Raji (cell line): ENCODE measurements around the gene KPTN.

Source experiments
- POLR2A ChIP-seq: IDR thresholded peaks from 2 replicates; pipeline ENCODE4 v1.6.1; 2011; ENCODE audit warnings: low read depth, low read length, control low read depth; ENCODE audit not compliant: insufficient read depth

The KPTN gene

DNA sequence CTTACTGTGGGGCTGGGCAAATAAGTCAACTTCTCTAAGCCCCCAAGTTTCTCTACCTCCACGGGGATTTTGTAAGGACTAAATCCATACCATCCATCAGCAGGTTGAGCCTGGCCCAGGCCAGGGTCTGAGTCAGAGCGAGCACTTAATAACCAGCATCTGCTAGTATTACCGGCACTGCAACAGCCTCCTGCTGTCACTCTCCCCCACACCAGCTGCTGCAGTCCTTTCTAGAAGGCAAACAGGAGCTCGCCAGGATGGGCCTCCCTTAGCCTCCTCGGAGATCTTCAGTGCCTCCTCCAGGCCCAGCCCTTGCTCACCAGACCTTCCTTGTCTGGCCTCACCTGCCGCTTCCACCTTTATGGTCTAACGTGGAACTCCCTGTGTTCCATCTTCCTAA is 27.7 kb upstream of the KPTN start:
- no peak for TF ChIP-seq POLR2A

DNA sequence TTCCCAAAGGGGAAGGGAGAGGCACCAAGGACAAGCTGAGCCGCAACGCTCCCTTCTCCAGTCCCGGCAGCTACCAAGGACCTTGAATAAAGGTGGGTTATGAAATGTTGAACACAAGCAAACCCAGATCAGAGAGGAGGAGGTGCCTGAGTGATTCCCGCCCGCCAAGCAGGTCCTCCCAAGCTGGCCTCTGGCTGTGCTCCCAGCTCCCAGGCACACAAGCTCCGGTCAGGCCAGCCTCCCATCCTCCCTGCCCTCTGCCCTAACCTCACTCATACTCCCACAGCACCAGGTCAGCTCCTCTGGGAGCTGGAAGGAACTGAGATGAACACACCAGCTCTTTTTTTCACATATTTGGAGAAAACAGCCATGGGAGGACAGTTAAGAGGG is 27.1 kb upstream of the KPTN start:
- no peak for TF ChIP-seq POLR2A

DNA sequence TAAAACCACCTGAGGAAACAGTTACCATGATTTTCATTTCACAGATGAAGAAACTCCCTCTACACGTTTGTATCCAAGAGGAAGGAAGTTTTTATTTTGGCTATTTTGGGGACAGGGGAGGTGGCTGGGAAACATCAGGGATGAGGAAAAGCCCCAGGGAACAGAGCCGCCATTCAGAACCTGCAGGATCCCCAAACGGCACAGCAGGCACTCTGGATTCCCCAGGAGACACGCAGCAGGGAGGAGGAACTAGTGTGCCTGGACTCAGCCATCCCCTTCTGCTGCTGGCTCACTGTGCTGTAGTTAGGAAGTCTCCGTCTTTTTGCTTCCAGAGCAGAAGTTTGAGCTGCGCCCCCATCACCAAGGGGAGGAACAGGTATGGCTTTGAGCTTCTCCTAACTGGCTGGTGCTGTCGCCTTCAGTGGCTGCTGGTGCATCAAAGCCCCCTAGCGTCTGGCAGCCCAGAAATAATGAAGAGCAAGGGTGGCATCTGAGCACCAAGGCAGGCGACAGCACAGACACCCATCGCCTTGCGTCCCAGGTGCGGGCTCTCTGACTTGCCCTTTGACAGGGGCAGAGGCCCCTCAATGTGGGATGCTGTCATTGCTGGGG is 26.6 kb upstream of the KPTN start:
- TF ChIP-seq POLR2A: no peak

DNA sequence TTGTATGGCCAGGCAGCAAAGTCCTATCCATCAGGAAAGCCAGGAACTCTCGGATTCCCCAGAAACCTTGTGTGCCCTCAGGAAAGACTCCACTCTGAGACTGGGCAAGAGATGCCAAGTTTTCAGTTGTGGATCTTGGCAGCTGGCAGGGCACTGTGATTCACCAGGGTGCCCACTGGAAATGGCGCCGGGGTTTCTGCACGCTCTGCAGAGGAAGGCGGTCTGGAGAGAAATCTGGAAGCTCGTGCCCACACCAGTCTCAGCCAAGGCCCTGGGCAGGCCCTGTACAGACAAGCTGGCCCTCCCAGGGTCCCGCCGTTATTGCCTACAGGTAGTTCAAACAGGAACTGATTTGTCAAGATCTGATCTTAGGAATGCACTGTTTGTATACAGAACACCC is 26.0 kb upstream of the KPTN start:
- TF ChIP-seq POLR2A: no peak

DNA sequence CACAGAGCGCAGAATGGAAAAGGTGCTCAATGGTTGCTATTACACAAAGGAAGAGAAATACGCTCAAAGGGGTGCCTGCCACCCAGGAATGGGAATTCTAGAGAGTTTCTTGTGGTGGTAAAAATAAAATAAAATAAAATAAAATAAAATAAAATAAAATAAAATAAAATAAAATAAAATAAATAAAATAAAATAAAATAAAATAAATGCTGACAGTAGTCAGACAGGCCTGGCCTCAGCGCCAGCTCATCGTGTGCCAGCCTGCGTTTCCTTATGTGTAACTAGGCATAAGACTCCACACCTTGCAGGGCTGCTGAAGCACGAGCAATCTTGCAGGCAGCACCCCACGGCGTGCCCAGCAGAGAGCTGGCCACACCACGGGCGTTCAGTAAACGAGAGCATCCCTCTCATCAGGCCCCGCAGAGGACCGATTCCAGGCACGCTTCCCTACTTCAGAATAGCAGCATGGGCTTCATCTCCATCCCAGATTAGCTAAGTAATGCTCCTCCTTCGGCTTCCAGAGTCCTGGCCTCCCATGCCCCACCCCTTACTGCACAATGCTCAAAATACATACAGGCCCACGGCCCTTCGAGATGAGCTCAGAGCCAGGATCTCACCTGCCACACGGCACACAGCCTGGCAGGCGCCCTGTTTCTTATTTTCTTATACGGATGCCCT is 25.3 kb upstream of the KPTN start:
- no peak for TF ChIP-seq POLR2A

DNA sequence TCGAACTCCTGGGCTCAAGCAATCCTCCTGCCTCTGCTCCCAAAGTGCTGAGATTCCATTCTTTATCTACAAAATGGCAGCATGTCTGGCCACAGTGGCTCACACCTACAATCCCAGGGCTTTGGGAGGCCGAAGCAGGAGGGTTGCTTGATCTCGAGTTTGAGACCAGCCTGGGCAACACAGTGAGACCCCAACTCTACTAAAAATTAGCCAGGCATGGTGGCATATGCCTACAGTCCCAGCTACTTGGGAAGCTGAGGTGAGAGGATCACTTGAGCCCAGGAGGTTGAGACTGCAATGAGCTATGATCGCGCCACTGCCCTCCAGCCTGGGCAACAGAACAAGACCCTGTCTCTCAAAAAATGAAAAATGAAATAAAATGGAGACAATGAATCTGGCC is 24.7 kb upstream of the KPTN start:
- no peak for TF ChIP-seq POLR2A

DNA sequence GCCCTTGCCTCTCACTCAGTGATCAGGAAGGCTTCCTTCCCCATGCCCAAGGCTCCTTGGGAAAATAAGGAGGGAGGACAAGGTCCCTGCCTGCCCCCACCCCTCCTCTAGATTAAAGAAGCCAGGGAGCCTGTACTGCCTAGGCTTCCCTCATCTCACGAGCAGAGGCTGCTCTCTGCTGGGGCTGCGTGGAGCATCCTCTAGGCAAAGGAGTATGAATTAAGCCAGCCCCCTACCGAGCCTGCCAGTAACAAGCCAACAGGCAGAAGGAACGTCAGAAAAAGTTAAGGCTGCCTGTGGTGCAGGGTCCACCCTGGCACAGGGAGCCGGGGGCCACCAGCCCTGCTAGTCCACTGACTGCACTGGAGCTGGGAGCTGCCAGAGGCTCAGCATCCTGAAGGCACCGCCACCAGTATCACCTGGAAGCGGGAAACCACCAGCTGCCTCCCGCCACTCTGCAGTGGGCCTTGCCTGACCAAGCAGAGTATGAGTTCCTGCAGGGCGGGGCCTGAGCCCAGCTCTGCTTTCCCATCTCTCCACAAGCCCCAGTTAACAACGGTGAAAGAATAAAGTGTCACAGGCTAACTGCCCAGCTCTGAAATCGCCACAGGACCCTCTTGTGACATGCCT is 24.0 kb upstream of the KPTN start:
- TF ChIP-seq POLR2A: no peak

DNA sequence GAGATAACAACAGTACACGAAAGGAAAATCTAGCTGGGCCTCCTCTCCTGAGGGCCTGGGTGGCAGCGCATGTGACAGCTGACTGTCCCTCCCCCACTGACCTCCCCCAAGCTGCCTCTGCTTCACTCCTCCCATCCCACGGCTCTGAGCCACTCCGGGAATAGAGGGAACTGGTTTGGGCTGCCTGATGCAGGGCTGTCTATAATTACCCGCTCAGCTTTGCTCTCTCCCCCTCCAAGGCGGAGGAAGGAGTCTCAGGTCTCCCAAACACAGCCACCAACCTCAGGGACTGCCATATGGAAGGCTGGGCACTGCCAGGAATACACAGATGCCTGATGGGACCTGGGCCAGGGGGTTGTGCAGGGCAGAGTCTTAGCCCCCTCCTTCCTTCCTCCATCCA is 23.0 kb upstream of the KPTN start:
- no peak for TF ChIP-seq POLR2A

DNA sequence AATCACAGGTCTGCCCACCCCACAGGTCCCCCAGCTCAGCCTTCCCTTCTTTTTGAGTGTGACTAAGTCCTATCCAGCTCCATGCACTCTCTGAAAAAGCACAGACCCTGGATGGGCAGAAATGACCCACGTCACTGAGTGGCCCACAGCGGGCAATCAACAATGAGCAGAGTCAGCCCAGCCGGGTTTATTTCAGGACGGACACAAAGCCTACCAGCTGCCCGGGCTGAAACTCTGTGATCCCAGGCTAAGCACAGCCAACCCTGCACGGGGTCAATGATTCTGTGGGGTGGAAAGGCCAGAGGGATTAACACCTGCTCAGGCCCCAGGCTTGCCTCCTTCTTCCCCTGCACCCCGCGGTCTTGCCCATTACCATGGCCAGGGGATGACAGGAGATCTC is 22.4 kb upstream of the KPTN start:
- no peak for TF ChIP-seq POLR2A

DNA sequence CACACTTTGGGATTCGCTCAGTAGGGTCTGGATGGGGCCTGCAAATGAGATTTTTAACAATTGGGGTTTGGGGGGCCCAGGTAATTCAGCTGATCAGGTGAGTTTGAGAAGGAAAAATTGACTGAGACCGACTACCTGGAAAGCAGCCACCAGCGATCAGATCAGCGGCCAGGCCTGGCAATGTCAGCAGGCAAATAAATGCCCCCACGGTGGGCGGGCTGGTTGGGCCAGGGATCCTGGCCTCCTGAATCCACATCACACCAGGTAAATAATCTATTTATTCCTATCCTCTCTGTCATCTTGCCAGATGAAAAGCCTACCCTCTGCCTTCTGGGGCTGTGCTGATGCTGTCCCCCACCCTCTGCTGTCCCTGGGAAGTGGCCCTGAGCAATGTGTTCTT is 21.5 kb upstream of the KPTN start:
- no peak for TF ChIP-seq POLR2A

DNA sequence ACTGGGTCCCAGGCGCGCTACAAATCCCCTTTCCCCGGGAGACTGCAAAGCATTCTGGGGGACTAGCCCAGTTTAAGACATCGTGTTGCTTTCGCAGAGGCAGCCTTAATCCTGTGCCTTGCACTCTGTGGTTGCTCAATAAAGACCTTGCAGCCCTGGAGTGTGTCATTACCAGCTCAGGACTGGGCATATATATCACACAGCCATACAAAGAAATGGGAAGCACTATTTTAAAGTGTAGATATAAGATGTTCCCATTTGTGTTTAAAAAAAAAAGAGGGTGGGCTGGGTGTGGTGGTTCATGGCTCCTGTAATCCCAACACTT is 19.8 kb upstream of the KPTN start:
- no peak for TF ChIP-seq POLR2A

DNA sequence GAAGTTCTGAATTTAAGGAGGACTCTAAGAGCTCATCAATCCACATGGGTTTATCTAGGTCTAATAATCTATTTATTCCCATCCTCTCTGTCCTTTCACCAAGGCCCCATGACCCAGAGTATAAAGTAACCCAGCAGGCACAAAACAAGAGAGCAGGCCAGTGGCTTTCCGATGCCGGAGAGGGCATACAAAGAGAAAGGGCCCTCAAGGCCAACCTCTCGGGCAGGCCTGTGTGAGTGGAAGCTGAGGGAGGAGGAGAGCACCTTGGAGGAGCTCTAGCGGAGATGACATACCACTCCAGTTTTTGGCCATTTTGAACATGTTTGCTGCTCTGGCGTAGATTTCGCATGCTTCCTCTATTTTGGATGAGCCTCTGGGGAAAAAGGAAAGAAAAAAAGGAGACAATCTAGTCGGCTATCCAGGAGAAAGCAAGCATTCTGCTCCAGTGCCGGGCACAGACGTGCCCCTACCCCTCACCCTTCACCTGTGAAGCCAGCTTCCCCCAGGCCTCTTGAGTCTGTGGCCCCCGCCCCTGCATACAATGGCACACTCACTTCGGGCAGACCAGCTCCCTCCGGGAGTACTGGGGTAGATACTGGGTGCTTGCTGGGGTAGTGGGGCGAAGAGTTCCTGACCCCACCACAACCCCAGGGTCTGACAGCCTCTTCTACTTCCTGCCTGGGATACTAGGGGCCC is 19.3 kb upstream of the KPTN start:
- no peak for TF ChIP-seq POLR2A

DNA sequence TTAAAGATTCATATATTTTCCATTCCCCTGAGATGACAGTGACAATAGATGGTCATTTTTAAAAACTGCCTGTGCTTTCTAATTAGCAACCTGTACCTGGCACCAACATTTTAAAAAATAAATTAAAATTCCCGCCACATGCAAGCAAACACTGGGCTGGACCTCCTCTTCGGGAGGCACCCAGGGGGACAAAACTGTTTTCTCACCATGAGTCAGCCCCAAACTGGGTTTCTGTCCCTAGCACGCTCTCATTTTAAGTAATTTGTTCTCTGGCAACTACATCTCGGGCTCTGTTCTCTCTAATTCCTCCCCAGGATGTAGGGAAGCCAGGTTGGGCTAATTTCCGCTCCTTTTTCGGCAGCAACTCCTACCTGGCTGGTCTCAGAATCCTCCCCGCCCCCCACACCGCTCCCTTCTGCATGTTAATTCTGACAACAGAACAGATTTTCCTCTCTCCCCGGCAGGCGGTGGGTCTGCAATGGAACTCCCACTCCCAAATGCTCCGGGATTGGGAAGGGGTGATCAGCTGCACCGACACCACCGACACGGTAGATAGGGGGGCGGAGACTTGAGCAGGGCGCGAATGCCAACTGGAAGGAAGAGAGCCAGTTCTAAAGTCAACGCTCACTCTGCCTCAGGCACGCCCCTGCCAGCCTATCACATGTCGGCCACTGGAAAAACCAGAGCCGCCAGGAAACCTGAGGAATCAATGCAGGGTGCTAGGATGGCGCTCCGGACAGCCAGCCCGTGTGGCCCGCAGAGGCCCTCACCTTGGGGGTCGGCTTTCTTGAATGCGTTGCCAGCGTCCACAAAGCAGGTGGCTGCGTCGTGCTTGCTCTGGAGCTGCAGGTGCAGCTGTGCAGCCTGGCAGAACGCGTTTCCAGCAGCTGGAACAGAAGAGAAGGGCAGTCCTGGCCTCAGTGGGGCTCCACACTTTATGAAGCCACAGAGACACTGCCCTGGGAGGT is 16.1 kb upstream of the KPTN start:
- TF ChIP-seq POLR2A: no peak

DNA sequence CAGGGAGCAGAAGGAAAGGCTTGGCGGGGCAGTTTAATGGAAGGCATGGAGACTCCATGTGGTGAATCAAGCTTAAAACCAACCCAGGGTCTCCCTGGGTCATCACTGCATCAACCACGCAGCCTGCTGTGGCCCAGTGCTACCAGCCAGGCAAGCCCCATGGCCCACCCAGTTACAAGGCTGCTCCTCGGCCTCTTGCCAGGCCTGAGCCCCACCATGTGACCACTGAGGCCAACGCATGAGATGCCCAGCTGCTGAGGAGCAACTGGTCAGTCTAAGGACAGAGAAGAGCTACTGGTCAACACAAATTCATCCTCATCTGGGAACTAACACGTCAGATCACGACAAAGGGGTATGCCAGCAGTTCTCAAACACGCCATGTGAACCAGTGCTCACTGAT is 15.4 kb upstream of the KPTN start:
- no peak for TF ChIP-seq POLR2A

DNA sequence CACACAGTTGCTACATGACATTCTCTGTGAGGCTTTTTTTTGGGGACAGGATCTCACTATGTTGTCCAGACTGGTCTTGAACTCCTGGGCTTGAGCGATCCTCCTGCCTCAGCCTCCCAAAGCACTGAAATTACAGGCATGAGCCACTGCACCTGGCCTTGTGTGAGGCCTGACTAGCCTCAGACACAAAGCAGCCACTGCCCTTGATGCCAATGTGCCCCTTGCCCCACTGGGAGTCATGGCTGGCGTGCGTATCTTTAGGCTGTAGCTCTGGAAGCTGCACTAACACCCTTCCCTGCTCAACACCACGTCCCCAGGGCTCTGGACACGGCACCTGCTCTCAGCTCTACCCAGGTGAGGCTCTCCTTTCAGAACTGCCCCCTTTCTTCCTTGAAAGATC is 14.5 kb upstream of the KPTN start:
- TF ChIP-seq POLR2A: no peak
